Loucy (cell line): ENCODE measurements around the gene C1QL1.

Source experiments
- H2AFZ ChIP-seq: fragments of 200-600 bp; sonication (generic); 2 replicates; pipeline ENCODE4 v1.6.0; 2016; ENCODE audit warnings: antibody characterized with exemption, mild to moderate bottlenecking, low read length, moderate library complexity
- H3F3A ChIP-seq: fragments of 200-600 bp; 2 replicates; pipeline ENCODE4 v1.6.0; 2016; ENCODE audit warnings: antibody characterized with exemption, low read depth, mild to moderate bottlenecking
- H3K27me3 ChIP-seq: fragments of 200-600 bp; sonication (generic); 2 replicates; pipeline ENCODE4 v1.6.1; 2014; ENCODE audit warnings: low read length, mild to moderate bottlenecking; ENCODE audit not compliant: insufficient read depth, poor library complexity, severe bottlenecking
- H3K36me3 ChIP-seq: fragments of 200-600 bp; sonication (generic); 2 replicates; pipeline ENCODE4 v1.6.1; 2016; ENCODE audit warnings: low read length; ENCODE audit not compliant: insufficient read depth
- H3K4me1 ChIP-seq: fragments of 200-600 bp; sonication (generic); 2 replicates; pipeline ENCODE4 v1.5.1; 2014; ENCODE audit warnings: low read length, mild to moderate bottlenecking; ENCODE audit not compliant: insufficient read depth, poor library complexity, severe bottlenecking
- H3K4me2 ChIP-seq: fragments of 200-600 bp; sonication (generic); 2 replicates; pipeline ENCODE4 v1.6.0; 2014; ENCODE audit warnings: antibody characterized with exemption, low read length, low read depth, mild to moderate bottlenecking; ENCODE audit not compliant: poor library complexity, severe bottlenecking
- H3K4me3 ChIP-seq: fragments of 200-600 bp; sonication (generic); 2 replicates; pipeline ENCODE4 v1.5.1; 2014; ENCODE audit warnings: low read length, mild to moderate bottlenecking, mixed read lengths; ENCODE audit not compliant: poor library complexity, severe bottlenecking
- H3K79me2 ChIP-seq: fragments of 200-600 bp; sonication (generic); 2 replicates; pipeline ENCODE4 v1.6.1; 2014; ENCODE audit warnings: low read length; ENCODE audit not compliant: insufficient read depth
- H3K9ac ChIP-seq: fragments of 200-600 bp; sonication (generic); 2 replicates; pipeline ENCODE4 v1.6.0; 2014; ENCODE audit warnings: mild to moderate bottlenecking, low read depth, low read length, moderate library complexity; ENCODE audit not compliant: poor library complexity, severe bottlenecking
- H3K9me2 ChIP-seq: fragments of 200-600 bp; sonication (generic); replicated peaks from 2 replicates; pipeline ENCODE4 v1.6.1; 2016; ENCODE audit warnings: low read depth, low read length, mixed read lengths
- H3K9me3 ChIP-seq: fragments of 200-600 bp; sonication (generic); 2 replicates; pipeline ENCODE4 v1.6.1; 2014; ENCODE audit warnings: mild to moderate bottlenecking, antibody characterized with exemption, low read length, low read depth; ENCODE audit not compliant: insufficient read depth
- H4K20me1 ChIP-seq: fragments of 200-600 bp; sonication (generic); 2 replicates; pipeline ENCODE4 v1.6.0; 2014; ENCODE audit warnings: antibody characterized with exemption, low read length, mild to moderate bottlenecking; ENCODE audit not compliant: insufficient read depth, poor library complexity, severe bottlenecking
- EZH2phosphoT487 ChIP-seq: fragments of 200-600 bp; IDR thresholded peaks from 2 replicates; pipeline ENCODE4 v1.6.1; 2018; ENCODE audit warnings: antibody characterized with exemption, mild to moderate bottlenecking, moderate library complexity, borderline replicate concordance
- TF ChIP-seq, protein P1 (sequence below): fragments of 200-600 bp; sonication (generic); conservative IDR thresholded peaks from 2 replicates; pipeline ENCODE4 v1.5.1; 2014; ENCODE audit warnings: mild to moderate bottlenecking, antibody characterized with exemption, low read length

C1QL1 gene

GRCh38 chr17:44910231-44911106 lies 57.6 kb downstream of the C1QL1 start:
- Histone ChIP-seq H2AFZ (no peak overlapping the region), H4K20me1 (no peaks in the 10 kb centered on the region), H3K4me1 (no peaks in the 10 kb centered on the region), H3K9me2 (no peaks in the 10 kb centered on the region), H3K27me3 (no peaks in the 10 kb centered on the region), H3K4me2 (no peak overlapping the region), H3K9me3 (no peaks in the 10 kb centered on the region), H3K36me3 (no peaks in the 10 kb centered on the region), H3F3A (no peaks in the 10 kb centered on the region), H3K4me3 (no peak overlapping the region), H3K79me2 (no peaks in the 10 kb centered on the region), H3K9ac (no peak overlapping the region)
- TF ChIP-seq, protein P1, sequence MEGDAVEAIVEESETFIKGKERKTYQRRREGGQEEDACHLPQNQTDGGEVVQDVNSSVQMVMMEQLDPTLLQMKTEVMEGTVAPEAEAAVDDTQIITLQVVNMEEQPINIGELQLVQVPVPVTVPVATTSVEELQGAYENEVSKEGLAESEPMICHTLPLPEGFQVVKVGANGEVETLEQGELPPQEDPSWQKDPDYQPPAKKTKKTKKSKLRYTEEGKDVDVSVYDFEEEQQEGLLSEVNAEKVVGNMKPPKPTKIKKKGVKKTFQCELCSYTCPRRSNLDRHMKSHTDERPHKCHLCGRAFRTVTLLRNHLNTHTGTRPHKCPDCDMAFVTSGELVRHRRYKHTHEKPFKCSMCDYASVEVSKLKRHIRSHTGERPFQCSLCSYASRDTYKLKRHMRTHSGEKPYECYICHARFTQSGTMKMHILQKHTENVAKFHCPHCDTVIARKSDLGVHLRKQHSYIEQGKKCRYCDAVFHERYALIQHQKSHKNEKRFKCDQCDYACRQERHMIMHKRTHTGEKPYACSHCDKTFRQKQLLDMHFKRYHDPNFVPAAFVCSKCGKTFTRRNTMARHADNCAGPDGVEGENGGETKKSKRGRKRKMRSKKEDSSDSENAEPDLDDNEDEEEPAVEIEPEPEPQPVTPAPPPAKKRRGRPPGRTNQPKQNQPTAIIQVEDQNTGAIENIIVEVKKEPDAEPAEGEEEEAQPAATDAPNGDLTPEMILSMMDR = no peak
- TF ChIP-seq EZH2phosphoT487 = no peak
